Astrocyte of the cerebellum (primary cell): ENCODE results near the gene PRKCA.

Experiments
- DNase-seq: peaks from one replicate; pipeline ENCODE4 v3.0.0-alpha.2; 2011; ENCODE audit warnings: low read depth
- H3K4me3 ChIP-seq: 2 replicates; pipeline ENCODE4 v1.5.1; 2011; ENCODE audit warnings: mild to moderate bottlenecking, low read depth, low read length, moderate library complexity
- in situ Hi-C: cut with HindIII; loops from 2 replicates; pipeline ENCODE4 v1.10.0; 2017; ENCODE audit warnings: low sequenced_read_pairs
- TF ChIP-seq, protein P1 (sequence below): IDR thresholded peaks from 2 replicates; pipeline ENCODE4 v1.5.1; 2012; ENCODE audit warnings: low read length, low read depth, moderate library complexity, mild to moderate bottlenecking; ENCODE audit errors: missing control alignments

The PRKCA gene

GRCh38 chr17:66300956-66301355 is 1.5 kb upstream of the PRKCA start:
- TF ChIP-seq, protein P1, sequence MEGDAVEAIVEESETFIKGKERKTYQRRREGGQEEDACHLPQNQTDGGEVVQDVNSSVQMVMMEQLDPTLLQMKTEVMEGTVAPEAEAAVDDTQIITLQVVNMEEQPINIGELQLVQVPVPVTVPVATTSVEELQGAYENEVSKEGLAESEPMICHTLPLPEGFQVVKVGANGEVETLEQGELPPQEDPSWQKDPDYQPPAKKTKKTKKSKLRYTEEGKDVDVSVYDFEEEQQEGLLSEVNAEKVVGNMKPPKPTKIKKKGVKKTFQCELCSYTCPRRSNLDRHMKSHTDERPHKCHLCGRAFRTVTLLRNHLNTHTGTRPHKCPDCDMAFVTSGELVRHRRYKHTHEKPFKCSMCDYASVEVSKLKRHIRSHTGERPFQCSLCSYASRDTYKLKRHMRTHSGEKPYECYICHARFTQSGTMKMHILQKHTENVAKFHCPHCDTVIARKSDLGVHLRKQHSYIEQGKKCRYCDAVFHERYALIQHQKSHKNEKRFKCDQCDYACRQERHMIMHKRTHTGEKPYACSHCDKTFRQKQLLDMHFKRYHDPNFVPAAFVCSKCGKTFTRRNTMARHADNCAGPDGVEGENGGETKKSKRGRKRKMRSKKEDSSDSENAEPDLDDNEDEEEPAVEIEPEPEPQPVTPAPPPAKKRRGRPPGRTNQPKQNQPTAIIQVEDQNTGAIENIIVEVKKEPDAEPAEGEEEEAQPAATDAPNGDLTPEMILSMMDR: no peak
- in situ Hi-C loops: no loop called here
- no peak for DNase-seq
- no peak overlapping the region for H3K4me3 ChIP-seq

- in situ Hi-C loops: no loop called here
- peak overlapping the region; percentile 77 for H3K4me3 ChIP-seq
- no peak for DNase-seq
- TF ChIP-seq, protein P1: no peak
Measured at GRCh38 chr17:66301367-66301863, 998 bp upstream of the PRKCA start.

GRCh38 chr17:66302761-66303626 is 581 bp downstream of the PRKCA start:
- DNase-seq: no peak
- in situ Hi-C loops: no loop called here
- peak overlapping the region; percentile 80 for H3K4me3 ChIP-seq
- TF ChIP-seq, protein P1: no peak

- DNase-seq: no peak
- peak overlapping the region; percentile 80 for H3K4me3 ChIP-seq
- in situ Hi-C loops: no loop called here
- TF ChIP-seq, protein P1: no peak
Measured at GRCh38 chr17:66304304-66305174, 2.1 kb downstream of the PRKCA start.

DNA sequence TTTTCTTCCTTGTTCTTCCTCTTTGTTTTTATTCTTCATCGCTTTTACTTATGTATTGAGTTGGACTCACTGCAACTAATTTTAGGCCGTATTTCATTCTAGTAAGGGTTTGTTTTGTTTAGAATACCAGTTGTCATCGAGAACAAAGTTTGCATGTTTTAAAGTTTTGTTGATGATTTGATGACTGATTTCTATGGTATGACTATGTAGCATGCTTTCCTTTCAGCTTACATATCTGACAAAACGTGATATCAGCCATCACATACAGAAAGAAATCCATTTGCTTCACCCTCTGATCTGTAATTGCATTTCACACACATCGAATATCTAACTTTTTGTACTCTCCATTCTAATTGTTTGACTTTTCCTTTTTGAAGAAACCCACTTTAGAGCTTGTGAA is 4.0 kb downstream of the PRKCA start:
- in situ Hi-C loops: no loop called here
- TF ChIP-seq, protein P1: no peak
- no peak for DNase-seq
- peak overlapping the region; percentile 80 for H3K4me3 ChIP-seq

GRCh38 chr17:66307257-66307656 is 4.8 kb downstream of the PRKCA start:
- in situ Hi-C loops: no loop called here
- DNase-seq: no peak
- no peak overlapping the region for H3K4me3 ChIP-seq
- TF ChIP-seq, protein P1: no peak
